ENCODE results near the gene DHX9.

Gene DHX9

GRCh38 chr1:182841368-182841988, 2.3 kb downstream of the DHX9 start:
- no peak for DNase-seq (ENCODE audit: low spot score)

GRCh38 chr1:182842265-182842664, 3.1 kb downstream of the DHX9 start:
- no peak for DNase-seq (ENCODE audit: low spot score)

- DNase-seq (ENCODE audit: low spot score), result no peak
These were observed 6.2 kb downstream of the DHX9 start for GRCh38 chr1:182845379-182845778.

- no peak for DNase-seq (ENCODE audit: low spot score)
These were observed 6.7 kb downstream of the DHX9 start for GRCh38 chr1:182845894-182846293.

GRCh38 chr1:182847105-182847504, 8.0 kb downstream of the DHX9 start:
- DNase-seq (ENCODE audit: low spot score), result no peak

GRCh38 chr1:182848736-182849135, 9.6 kb downstream of the DHX9 start:
- no peak for DNase-seq (ENCODE audit: low spot score)

GRCh38 chr1:182850319-182850718, 11.2 kb downstream of the DHX9 start:
- DNase-seq (ENCODE audit: low spot score), result no peak

GRCh38 chr1:182851825-182852224, 12.7 kb downstream of the DHX9 start:
- no peak for DNase-seq (ENCODE audit: low spot score)

- DNase-seq (ENCODE audit: low spot score), result no peak
These were observed 16.8 kb downstream of the DHX9 start for GRCh38 chr1:182855911-182856310.

- DNase-seq (ENCODE audit: low spot score), result no peak
These were observed 18.1 kb downstream of the DHX9 start for GRCh38 chr1:182857212-182857611.

- DNase-seq (ENCODE audit: low spot score), result no peak
These were observed 21.5 kb downstream of the DHX9 start for GRCh38 chr1:182860658-182861057.

GRCh38 chr1:182861994-182862393, 22.8 kb downstream of the DHX9 start:
- no peak for DNase-seq (ENCODE audit: low spot score)

GRCh38 chr1:182862827-182863226, 23.7 kb downstream of the DHX9 start:
- no peak for DNase-seq (ENCODE audit: low spot score)

- DNase-seq (ENCODE audit: low spot score), result no peak
These were observed 24.8 kb downstream of the DHX9 start for GRCh38 chr1:182863940-182864339.

GRCh38 chr1:182867861-182868260, 28.7 kb downstream of the DHX9 start:
- no peak for DNase-seq (ENCODE audit: low spot score)

- DNase-seq (ENCODE audit: low spot score), result no peak
These were observed 30.1 kb downstream of the DHX9 start for GRCh38 chr1:182869241-182869666.

GRCh38 chr1:182872881-182873280, 33.7 kb downstream of the DHX9 start:
- DNase-seq (ENCODE audit: low spot score), result no peak

- no peak for DNase-seq (ENCODE audit: low spot score)
These were observed 36.7 kb downstream of the DHX9 start for GRCh38 chr1:182875889-182876288.

- no peak for DNase-seq (ENCODE audit: low spot score)
These were observed 38.2 kb downstream of the DHX9 start for GRCh38 chr1:182877331-182877730.

GRCh38 chr1:182877842-182878241, 38.7 kb downstream of the DHX9 start:
- no peak for DNase-seq (ENCODE audit: low spot score)

- DNase-seq (ENCODE audit: low spot score), result no peak
These were observed 45.7 kb downstream of the DHX9 start for GRCh38 chr1:182884872-182885271.

- DNase-seq (ENCODE audit: low spot score), result no peak
These were observed 46.4 kb downstream of the DHX9 start for GRCh38 chr1:182885591-182885990.

GRCh38 chr1:182886985-182887384, 47.8 kb downstream of the DHX9 start:
- no peak for DNase-seq (ENCODE audit: low spot score)

- no peak for DNase-seq (ENCODE audit: low spot score)
These were observed 49.8 kb downstream of the DHX9 start for GRCh38 chr1:182888736-182889531.

All from left forelimb (tissue), 1 donor.